Left ventricle myocardium inferior (tissue), 1 donor: ENCODE measurements around the gene CTRB2. TPM values are rescaled to one million over a fixed set of nuclear protein-coding genes. Genes with fewer than 3 reads are reported as not detected.

Experiments
- DNase-seq: peaks from one replicate; pipeline ENCODE4 v3.0.0-alpha.2; 2020
- H3K27ac ChIP-seq: fragments of 200-600 bp; replicated peaks from 2 replicates; pipeline ENCODE4 v1.8.0; 2021
- H3K27me3 ChIP-seq: fragments of 200-600 bp; 2 replicates; pipeline ENCODE4 v1.8.0; 2021; ENCODE audit warnings: low read depth
- H3K36me3 ChIP-seq: fragments of 200-600 bp; 2 replicates; pipeline ENCODE4 v1.8.0; 2021
- H3K4me1 ChIP-seq: fragments of 200-600 bp; 2 replicates; pipeline ENCODE4 v1.8.0; 2021
- H3K4me3 ChIP-seq: fragments of 200-600 bp; 2 replicates; pipeline ENCODE4 v1.8.0; 2021; ENCODE audit warnings: mild to moderate bottlenecking, moderate library complexity
- H3K9me3 ChIP-seq: fragments of 200-600 bp; replicated peaks from 2 replicates; pipeline ENCODE4 v1.8.0; 2021
- CTCF ChIP-seq: fragments of 200-600 bp; IDR thresholded peaks from 2 replicates; pipeline ENCODE4 v1.8.0; 2021; ENCODE audit warnings: antibody characterized with exemption, mild to moderate bottlenecking, borderline replicate concordance
- intact Hi-C: fragments of 100-400 bp; cut with micrococcal nuclease; formaldehyde crosslinking; loops from one replicate; pipeline ENCODE4 v1.11.0; 2022
- total RNA-seq: library from RNA; stranded (reverse); fragmentation: NEBNext Ultra II Directional; extraction: Animal tissue kit (Norgen Biotek cat#: 25700); gene quantifications from one replicate; pipeline ENCODE4 v1.2.1, GENCODE V29; 2021
- donor health status: DM: no; HTN: yes; CAD: no; lungs with severe emphysema.

Gene CTRB2
- total RNA-seq, 1 donor from 2014 or later = not detected

- Histone ChIP-seq H3K4me1 (no peaks in the 10 kb centered on the region), H3K9me3 (peaks cover 100% of the 10 kb centered on the region), H3K27me3 (no peaks in the 10 kb centered on the region), H3K36me3 (peaks cover 55% of the 10 kb centered on the region), H3K4me3 (no peak overlapping the region), H3K27ac (no peak overlapping the region)
- TF ChIP-seq CTCF = no peak
- intact Hi-C loops = no loop called here
- DNase-seq = no peak
These were observed 34.4 kb downstream of the CTRB2 start for GRCh38 chr16:75172578-75172977.

DNA sequence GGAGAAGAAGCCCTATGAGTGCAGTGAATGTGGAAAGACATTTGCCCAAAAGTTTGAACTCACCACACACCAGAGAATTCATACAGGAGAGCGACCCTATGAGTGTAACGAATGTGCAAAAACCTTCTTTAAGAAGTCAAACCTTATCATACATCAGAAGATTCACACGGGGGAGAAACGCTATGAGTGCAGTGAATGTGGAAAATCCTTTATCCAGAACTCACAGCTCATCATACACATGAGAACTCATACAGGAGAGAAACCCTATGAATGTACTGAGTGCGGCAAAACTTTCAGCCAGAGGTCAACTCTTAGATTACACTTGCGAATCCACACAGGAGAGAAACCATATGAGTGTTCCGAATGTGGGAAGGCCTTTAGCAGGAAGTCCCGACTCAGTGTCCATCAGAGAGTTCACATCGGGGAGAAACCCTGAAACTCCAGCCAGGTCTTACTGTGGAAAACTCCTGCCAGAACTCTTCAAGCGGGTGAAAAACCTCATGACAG, 37.0 kb downstream of the CTRB2 start:
- intact Hi-C loops = no loop called here
- no peaks in the 10 kb centered on the region for H3K27me3 ChIP-seq
- no peak for DNase-seq
- H3K27ac ChIP-seq = no peak overlapping the region
- peaks cover 97% of the 10 kb centered on the region for H3K9me3 ChIP-seq
- H3K4me1 ChIP-seq = no peaks in the 10 kb centered on the region
- TF ChIP-seq CTCF = no peak
- peaks cover 75% of the 10 kb centered on the region for H3K36me3 ChIP-seq
- no peak overlapping the region for H3K4me3 ChIP-seq

DNA sequence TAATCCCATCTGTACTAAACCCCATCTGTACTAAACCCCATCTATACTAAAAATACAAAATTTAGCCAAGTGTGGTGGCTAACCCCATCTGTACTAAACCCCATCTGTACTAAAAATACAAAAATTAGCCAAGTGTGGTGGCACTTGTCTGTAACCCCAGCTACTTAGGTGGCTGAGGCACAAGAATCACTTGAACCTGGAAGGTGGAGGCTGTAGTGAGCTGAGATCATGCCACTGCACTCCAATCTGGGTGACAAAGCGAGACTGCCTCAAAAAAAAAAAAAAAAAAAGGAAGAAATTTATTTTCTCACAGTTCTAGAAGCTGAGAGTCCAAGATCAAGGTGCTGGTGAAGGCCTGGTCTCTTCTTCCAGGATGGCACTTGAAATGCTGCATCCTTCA, 46.6 kb downstream of the CTRB2 start:
- DNase-seq = no peak
- TF ChIP-seq CTCF = no peak

More for the DNA sequence above, 46.6 kb downstream of the CTRB2 start:
- Histone ChIP-seq H3K27me3 (no peaks in the 10 kb centered on the region), H3K4me3 (no peak overlapping the region), H3K27ac (no peak overlapping the region), H3K36me3 (peaks cover 15% of the 10 kb centered on the region), H3K9me3 (peaks cover 3% of the 10 kb centered on the region), H3K4me1 (no peaks in the 10 kb centered on the region)
- intact Hi-C loops = no loop called here

Other genes with a start within 250 kb of the CTRB2 start
- gene WDR59, start 222.0 kb downstream of the CTRB2 start, total RNA-seq = 52.5 TPM
- 22.3 TPM for gene ZNRF1, start 208.1 kb downstream of the CTRB2 start, total RNA-seq
- 97.9 TPM for gene LDHD, start 90.4 kb downstream of the CTRB2 start, total RNA-seq
- 6.7 TPM for gene ZFP1, start 58.6 kb downstream of the CTRB2 start, total RNA-seq
- gene CTRB1, start 11.8 kb upstream of the CTRB2 start, total RNA-seq = not detected
- gene BCAR1, start 44.5 kb upstream of the CTRB2 start, total RNA-seq = 82.8 TPM
- 24.9 TPM for gene CFDP1, start 226.3 kb upstream of the CTRB2 start, total RNA-seq